H1 (cell line): ENCODE results near the gene MYBL2. TPM values are rescaled to one million over a fixed set of nuclear protein-coding genes. Genes with fewer than 3 reads are reported as not detected.

Source experiments
- CTCF ChIA-PET: fragments of 300-600 bp; sonication (Branson Sonifier 250); formaldehyde crosslinking; loops from one replicate; lab custom pipeline; 2021; ENCODE audit not compliant: partially characterized antibody; lab: Charles Lee
- POLR2A ChIA-PET: fragments of 300-600 bp; sonication (Branson Sonifier 250); formaldehyde crosslinking; loops from one replicate; lab custom pipeline; 2021; ENCODE audit warnings: inconsistent platforms; ENCODE audit not compliant: partially characterized antibody; lab: Charles Lee
- DNase-seq, 2 experiments: peaks; one replicate each; pipeline versions ENCODE4 v3.0.0 to v3.0.0-alpha.2; 2010 to 2022; ENCODE audit warnings: low spot score in 2 of 2, low read depth in 1 of 2, mixed read lengths in 1 of 2
- FAIRE-seq: peaks from 2 replicates; lab custom pipeline; 2011; peaks lifted over from hg19 to GRCh38; lab: Jason Lieb, UNC
- H2AFZ ChIP-seq: 2 replicates; pipeline ENCODE4 v1.8.1; 2012; ENCODE audit warnings: low read length, inconsistent platforms
- H2AK5ac ChIP-seq: 2 replicates; pipeline ENCODE4 v1.6.1; 2013; ENCODE audit warnings: low read depth, low read length
- H2BK120ac ChIP-seq: replicated peaks from 2 replicates; pipeline ENCODE3; 2013; ENCODE audit warnings: low read depth, low read length, inconsistent platforms
- H2BK12ac ChIP-seq: 2 replicates; pipeline ENCODE4 v1.6.1; 2013; ENCODE audit warnings: low read depth, low read length
- H2BK15ac ChIP-seq: 2 replicates; pipeline ENCODE4 v1.6.1; 2013; ENCODE audit warnings: low read length
- H2BK20ac ChIP-seq: 2 replicates; pipeline ENCODE4 v1.6.1; 2013; ENCODE audit warnings: low read length
- H2BK5ac ChIP-seq: 2 replicates; pipeline ENCODE4 v1.6.1; 2013; ENCODE audit warnings: low read depth, low read length
- H3K14ac ChIP-seq: 2 replicates; pipeline ENCODE4 v1.6.1; 2013; ENCODE audit warnings: inconsistent platforms; ENCODE audit not compliant: insufficient read length
- H3K18ac ChIP-seq: 2 replicates; pipeline ENCODE4 v1.6.1; 2013; ENCODE audit warnings: low read length; ENCODE audit errors: extremely low read depth
- H3K23ac ChIP-seq: 2 replicates; pipeline ENCODE4 v1.6.1; 2013; ENCODE audit warnings: inconsistent platforms; ENCODE audit not compliant: insufficient read length
- H3K23me2 ChIP-seq: 2 replicates; pipeline ENCODE4 v1.6.1; 2013; ENCODE audit warnings: low read depth, low read length
- H3K27ac ChIP-seq: 2 replicates; pipeline ENCODE4 v1.6.1; 2011; ENCODE audit warnings: low read depth, low read length, inconsistent platforms
- H3K27me3 ChIP-seq, 4 experiments: replicated peaks in 1 of 4; 1 replicate in 1 of 4; 2 replicates in 3 of 4; pipeline versions ENCODE4 v1.6.1 to v1.8.1; 2011 to 2013; ENCODE audit warnings: low read length in 3 of 4, mild to moderate bottlenecking in 3 of 4, inconsistent platforms in 2 of 4, mixed read lengths in 2 of 4, moderate library complexity in 1 of 4; ENCODE audit not compliant: control insufficient read depth in 3 of 4, insufficient read depth in 3 of 4; ENCODE audit errors: extremely low read depth in 1 of 4
- H3K36me3 ChIP-seq, 4 experiments: 2 replicates each; pipeline versions ENCODE4 v1.6.1 to v1.8.1; 2011 to 2013; ENCODE audit warnings: mild to moderate bottlenecking in 4 of 4, low read length in 3 of 4, moderate library complexity in 2 of 4, control low read depth in 1 of 4, inconsistent platforms in 1 of 4; ENCODE audit not compliant: insufficient read depth in 4 of 4, control insufficient read depth in 2 of 4
- H3K4ac ChIP-seq: replicated peaks from 2 replicates; pipeline ENCODE3; 2013; ENCODE audit warnings: low read length, low read depth, mixed read lengths, inconsistent platforms; ENCODE audit not compliant: insufficient read length
- H3K4me1 ChIP-seq, 4 experiments: replicated peaks in 1 of 4; 1 replicate in 1 of 4; 2 replicates in 3 of 4; pipeline versions ENCODE4 v1.6.1 to v1.8.1; 2011 to 2013; ENCODE audit warnings: low read length in 3 of 4, inconsistent platforms in 2 of 4, mixed read lengths in 1 of 4; ENCODE audit not compliant: insufficient read depth in 4 of 4, control insufficient read depth in 3 of 4
- H3K4me2 ChIP-seq, 2 experiments: 2 replicates each; pipeline versions ENCODE4 v1.6.1 to v1.8.1; 2011 to 2013; ENCODE audit warnings: low read depth in 2 of 2, low read length in 2 of 2, control low read depth in 1 of 2, inconsistent platforms in 1 of 2, mild to moderate bottlenecking in 1 of 2; ENCODE audit not compliant: insufficient read depth in 1 of 2
- H3K4me3 ChIP-seq, 4 experiments: fragments of 200-600, 300-600 bp in 1 of 4; sonication (generic), shearing (Covaris generic), sonication (Bioruptor Twin) in 1 of 4; 2 replicates each; pipeline versions ENCODE4 v1.5.1 to v1.8.1; 2011 to 2016; ENCODE audit warnings: low read length in 4 of 4, low read depth in 3 of 4, control low read depth in 2 of 4, inconsistent platforms in 2 of 4, mild to moderate bottlenecking in 2 of 4, mixed read lengths in 1 of 4, moderate library complexity in 1 of 4; ENCODE audit not compliant: insufficient read depth in 2 of 4; ENCODE audit errors: extremely low read depth in 1 of 4
- H3K56ac ChIP-seq: replicated peaks from 2 replicates; pipeline ENCODE3; 2013; ENCODE audit warnings: low read depth, mild to moderate bottlenecking, mixed read lengths, low read length, inconsistent platforms; ENCODE audit not compliant: insufficient read length
- H3K79me1 ChIP-seq: 2 replicates; pipeline ENCODE4 v1.6.1; 2013; ENCODE audit warnings: low read depth, low read length, control low read depth
- H3K79me2 ChIP-seq, 2 experiments: 2 replicates each; pipeline versions ENCODE4 v1.6.1 to v1.8.1; 2012 to 2013; ENCODE audit warnings: low read length in 2 of 2, mild to moderate bottlenecking in 2 of 2, inconsistent platforms in 1 of 2; ENCODE audit not compliant: insufficient read depth in 2 of 2, control insufficient read depth in 1 of 2
- H3K9ac ChIP-seq, 4 experiments: replicated peaks in 1 of 4; 1 replicate in 1 of 4; 2 replicates in 3 of 4; pipeline versions ENCODE4 v1.6.1 to v1.8.1; 2011 to 2013; ENCODE audit warnings: low read depth in 3 of 4, low read length in 3 of 4, control low read depth in 2 of 4, mild to moderate bottlenecking in 2 of 4, moderate library complexity in 2 of 4, inconsistent platforms in 1 of 4; ENCODE audit errors: extremely low read depth in 1 of 4
- H3K9me3 ChIP-seq, 2 experiments: 2 replicates each; pipeline versions ENCODE4 v1.6.1 to v1.8.1; 2012 to 2013; ENCODE audit warnings: mild to moderate bottlenecking in 2 of 2, moderate library complexity in 2 of 2, control low read depth in 1 of 2, inconsistent platforms in 1 of 2, low read depth in 1 of 2, low read length in 1 of 2, mixed read lengths in 1 of 2; ENCODE audit not compliant: insufficient read depth in 2 of 2
- H4K20me1 ChIP-seq, 2 experiments: replicated peaks in 1 of 2; 2 replicates each; pipeline versions ENCODE3 to v1.8.1; 2011 to 2013; ENCODE audit warnings: inconsistent platforms in 2 of 2, low read length in 2 of 2, mild to moderate bottlenecking in 1 of 2; ENCODE audit not compliant: insufficient read depth in 2 of 2, control insufficient read depth in 1 of 2
- H4K5ac ChIP-seq: 2 replicates; pipeline ENCODE4 v1.6.1; 2013; ENCODE audit warnings: low read length, low read depth, mixed read lengths, inconsistent platforms; ENCODE audit not compliant: insufficient read length
- H4K8ac ChIP-seq: 2 replicates; pipeline ENCODE4 v1.8.0; 2013; ENCODE audit warnings: mild to moderate bottlenecking, moderate library complexity, low read length, inconsistent platforms; ENCODE audit not compliant: insufficient read depth; ENCODE audit errors: extremely low read depth
- H4K91ac ChIP-seq: replicated peaks from 2 replicates; pipeline ENCODE3; 2013; ENCODE audit warnings: low read length, mixed read lengths, inconsistent platforms; ENCODE audit not compliant: insufficient read length
- BACH1 ChIP-seq: IDR thresholded peaks from 2 replicates; pipeline ENCODE4 v1.6.1; 2012; ENCODE audit warnings: low read length, improper control_type of control experiment
- GTF2F1 ChIP-seq: IDR thresholded peaks from 2 replicates; pipeline ENCODE4 v1.6.1; 2012; ENCODE audit warnings: low read depth, low read length, improper control_type of control experiment, borderline replicate concordance
- POU5F1 ChIP-seq: IDR thresholded peaks from 2 replicates; pipeline ENCODE4 v1.6.1; 2011; ENCODE audit warnings: low read depth, mild to moderate bottlenecking, low read length, moderate library complexity
- SAP30 ChIP-seq: fragments of 300-600 bp; sonication (generic); IDR thresholded peaks from 2 replicates; pipeline ENCODE4 v1.7.1; 2012; ENCODE audit warnings: low read length, moderate library complexity, mild to moderate bottlenecking, inconsistent platforms; ENCODE audit not compliant: insufficient read depth, insufficient replicate concordance
- TAF7 ChIP-seq: optimal IDR thresholded peaks from 2 replicates; pipeline ENCODE3; 2011; ENCODE audit warnings: low read depth, mild to moderate bottlenecking, inconsistent platforms, low read length, moderate library complexity, borderline replicate concordance
- TCF12 ChIP-seq: IDR thresholded peaks from 2 replicates; pipeline ENCODE4 v1.6.1; 2011; ENCODE audit warnings: low read depth, mild to moderate bottlenecking, low read length
- WGBS, 2 experiments: shearing (Covaris generic) in 1 of 2; methylation state at CpG; one replicate each; pipeline versions ENCODE4 v1.1.6 to v1.1.7; 2013 to 2015; ENCODE audit warnings: low lambda C conversion rate in 2 of 2, mixed read lengths in 2 of 2, inconsistent platforms in 1 of 2, low coverage in 1 of 2, missing lambda C conversion rate in 1 of 2; ENCODE audit not compliant: insufficient replicate concordance in 2 of 2, insufficient coverage in 1 of 2, insufficient read length in 1 of 2; ENCODE audit errors: extremely low coverage in 1 of 2, missing lambda C conversion rate in 1 of 2; 5-methylcytosine and 5-hydroxymethylcytosine counted together
- polyA plus RNA-seq, 7 experiments: library from polyadenylated mRNA; depleted of rRNA in 3 of 7; stranded (reverse) in 5 of 7; unstranded in 2 of 7; fragments of >200 nt in 5 of 7; fragments of 200-250 nt in 2 of 7; gene quantifications; 1 replicate in 5 of 7; 2 replicates in 1 of 7; 4 replicates in 1 of 7; pipeline versions ENCODE4 v1.2.1 to v1.2.3, GENCODE V29; 2011 to 2013; ENCODE audit warnings: missing spikeins in 2 of 7, mixed read lengths in 2 of 7
- total RNA-seq: library from RNA; stranded (reverse); fragmentation: NEBNext Ultra II Directional; extraction: Animal tissue kit (Norgen Biotek cat#: 25700); gene quantifications from 2 replicates; pipeline ENCODE4 v1.2.1, GENCODE V29; 2021
- TF ChIP-seq, protein P1 (sequence below): IDR thresholded peaks from 2 replicates; pipeline ENCODE4 v1.6.1; 2011; ENCODE audit warnings: low read length, improper control_type of control experiment

The MYBL2 gene
- total and polyA plus RNA-seq, 2 of the 8 experiments (the other 6 are each of a cell fraction or from before 2014, with no cell fraction given), result 75.3 to 207 TPM

DNA sequence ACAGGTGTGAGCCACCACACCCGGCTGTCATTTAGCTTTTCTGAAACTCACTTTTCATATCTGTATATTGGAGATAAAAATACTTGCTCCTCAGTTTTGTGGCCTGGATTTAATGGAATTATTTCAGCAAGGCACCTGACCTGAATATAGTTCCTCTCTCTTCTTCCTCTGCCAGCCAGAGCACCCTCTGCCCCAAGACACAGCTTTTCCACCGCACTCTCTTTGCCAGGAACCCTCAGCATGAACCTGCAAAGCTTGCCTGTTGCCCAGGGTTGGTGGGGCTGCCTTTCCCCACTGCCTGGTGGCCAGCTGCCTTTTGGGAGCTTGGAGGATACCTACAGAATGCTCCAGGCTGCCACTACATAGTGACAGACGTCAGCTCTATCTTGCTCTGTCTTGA lies 56.8 kb downstream of the MYBL2 start:
- POLR2A ChIA-PET, result interaction anchor here (1.1 kb wide), 1 partner anchor 17 kb away, joined by 3 read pairs; no protein-coding TSS in a partner anchor
- no peak overlapping the region for H3K56ac ChIP-seq
- no peaks in the 10 kb centered on the region for H3K36me3 ChIP-seq
- FAIRE-seq, result no peak
- H3K18ac ChIP-seq, result no peak overlapping the region
- no peak overlapping the region for H4K5ac ChIP-seq
- no peak overlapping the region for H2BK12ac ChIP-seq
- no peaks in the 10 kb centered on the region for H3K9me3 ChIP-seq
- H3K23ac ChIP-seq, result no peak overlapping the region
- no peaks in the 10 kb centered on the region; a peak in 1 of 7 replicates for H3K27me3 ChIP-seq
- H3K4me3 ChIP-seq, result no peak overlapping the region
- H4K8ac ChIP-seq, result no peak overlapping the region
- H3K4me1 ChIP-seq, result peaks cover 0 to 12% (median 2%) of the 10 kb centered on the region in 4 experiments; a peak in 3 of 7 replicates
- H3K14ac ChIP-seq, result no peak overlapping the region
- no peak overlapping the region for H2AFZ ChIP-seq
- no peak overlapping the region for H3K27ac ChIP-seq
- H3K9ac ChIP-seq, result no peak overlapping the region
- no peaks in the 10 kb centered on the region for H3K79me2 ChIP-seq
- 87% methylated on average over 3 of the region's 3 CpGs; no CpG with 5 or more reads in 1 of the 2 experiments for WGBS, 2 experiments
- no peak overlapping the region for H2BK5ac ChIP-seq
- H3K23me2 ChIP-seq, result 0 out of 2 replicates have a peak, but pooled peaks cover 2% of the 10 kb centered on the region
- no peak overlapping the region for H3K4me2 ChIP-seq
- H3K79me1 ChIP-seq, result no peaks in the 10 kb centered on the region
- no peaks in the 10 kb centered on the region for H4K20me1 ChIP-seq
- no peak overlapping the region for H2BK20ac ChIP-seq
- H3K4ac ChIP-seq, result no peak overlapping the region
- no peak for DNase-seq
- H2BK15ac ChIP-seq, result no peak overlapping the region
- H2BK120ac ChIP-seq, result no peak overlapping the region
- no peak overlapping the region for H4K91ac ChIP-seq
- TF ChIP-seq BACH1 (no peak), POU5F1 (no peak), SAP30 (no peak), TCF12 (no peak), GTF2F1 (no peak), TAF7 (no peak)
- TF ChIP-seq, protein P1, sequence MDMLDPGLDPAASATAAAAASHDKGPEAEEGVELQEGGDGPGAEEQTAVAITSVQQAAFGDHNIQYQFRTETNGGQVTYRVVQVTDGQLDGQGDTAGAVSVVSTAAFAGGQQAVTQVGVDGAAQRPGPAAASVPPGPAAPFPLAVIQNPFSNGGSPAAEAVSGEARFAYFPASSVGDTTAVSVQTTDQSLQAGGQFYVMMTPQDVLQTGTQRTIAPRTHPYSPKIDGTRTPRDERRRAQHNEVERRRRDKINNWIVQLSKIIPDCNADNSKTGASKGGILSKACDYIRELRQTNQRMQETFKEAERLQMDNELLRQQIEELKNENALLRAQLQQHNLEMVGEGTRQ, result no peak
- CTCF ChIA-PET, result no interaction called here
- no peak overlapping the region for H2AK5ac ChIP-seq
